Measurements from ENCODE around the gene TCF3. TPM values are rescaled to one million over a fixed set of nuclear protein-coding genes. Genes with fewer than 3 reads are reported as not detected.

TCF3 gene
- total and polyA plus RNA-seq, 2 experiments from 2014 or later: 76.7 to 125 TPM

DNA sequence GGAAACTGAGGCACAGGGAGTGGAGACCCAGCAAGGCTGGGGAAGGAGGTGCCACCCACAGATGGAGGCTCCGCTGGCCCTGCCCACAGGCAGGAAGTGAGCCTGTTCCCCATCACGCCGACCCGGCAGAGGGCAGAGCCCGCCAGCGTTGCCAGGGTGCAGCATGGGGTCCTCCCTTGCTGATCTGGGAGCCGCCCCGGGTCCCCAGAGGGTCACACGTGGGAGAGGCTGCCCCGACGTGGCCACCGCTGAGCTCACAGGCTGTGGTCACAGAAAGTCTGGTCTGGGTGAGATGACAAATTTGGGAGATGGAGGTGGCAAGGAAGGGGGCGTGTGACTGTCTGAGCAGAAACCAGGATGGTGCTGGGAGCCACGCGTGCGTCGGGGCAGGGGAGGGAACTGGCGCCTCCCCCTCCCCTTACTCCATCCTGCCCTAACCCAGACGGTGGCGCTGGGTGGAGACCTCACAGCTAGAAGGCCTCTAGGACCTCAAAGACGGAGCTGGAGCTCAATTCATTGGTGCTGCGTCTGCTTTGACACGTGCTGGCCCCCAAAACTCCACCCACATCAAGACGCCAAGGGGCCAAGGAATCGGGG is 92.0 kb downstream of the TCF3 start:
- no peaks in the 10 kb centered on the region for H3K36me3 ChIP-seq (replicated peaks; ENCODE audit: insufficient read depth, low read depth)
- peaks cover under 1% of the 10 kb centered on the region for H3K4me1 ChIP-seq (ENCODE audit: insufficient read depth)
- H3K9me2 ChIP-seq (replicated peaks; ENCODE audit: insufficient read depth): no peaks in the 10 kb centered on the region
- 89% methylated on average over 25 of the region's 25 CpGs for WGBS (ENCODE audit: low lambda C conversion rate, missing lambda C conversion rate)
- H4K20me1 ChIP-seq (ENCODE audit: insufficient read depth, poor library complexity, severe bottlenecking): peaks cover 87% of the 10 kb centered on the region
- H3K79me2 ChIP-seq: peaks cover 86% of the 10 kb centered on the region
- H3K4me3 ChIP-seq: no peak overlapping the region
- TF ChIP-seq EZH2 (IDR thresholded peaks at IDR 0.05; ENCODE audit: borderline replicate concordance) (no peak), CTCF (IDR thresholded peaks at IDR 0.05; ENCODE audit: poor library complexity) (no peak), EZH2phosphoT487 (IDR thresholded peaks at IDR 0.05; ENCODE audit: low read depth, severe bottlenecking, unreplicated experiment) (no peak)
- no peak overlapping the region for H3K4me2 ChIP-seq
- DNase-seq (ENCODE audit: low spot score): no peak
- no peak overlapping the region for H2AFZ ChIP-seq
- no peaks in the 10 kb centered on the region for H3K27me3 ChIP-seq
- no peaks in the 10 kb centered on the region for H3K9me3 ChIP-seq (ENCODE audit: low read depth)
- no peak overlapping the region for H3K27ac ChIP-seq

Small RNA genes lying within 50 kb of the gene (small RNA-seq; reads per million reads assigned to genes)
- not detected for gene AC005943.2
- not detected for gene RN7SL477P
- gene RNU6-1223P: not detected

Other genes starting within 250 kb of the TCF3 start
- gene DAZAP1, start 245.0 kb downstream of the TCF3 start, total RNA-seq: 42.4 and 46.8 TPM in 2 replicates
- 35.8 and 37.9 TPM in 2 replicates for gene DAZAP1, start 245.0 kb downstream of the TCF3 start, polyA plus RNA-seq
- gene RPS15, start 214.2 kb downstream of the TCF3 start, total RNA-seq: 1,556 and 1,885 TPM in 2 replicates
- 938 and 950 TPM in 2 replicates for gene RPS15, start 214.2 kb downstream of the TCF3 start, polyA plus RNA-seq
- gene APC2, start 202.5 kb downstream of the TCF3 start, total RNA-seq: 0.24 and 1.2 TPM in 2 replicates
- gene APC2, start 202.5 kb downstream of the TCF3 start, polyA plus RNA-seq: 0.36 and 0.40 TPM in 2 replicates
- gene C19orf25, start 173.4 kb downstream of the TCF3 start, total RNA-seq: 36.3 and 36.4 TPM in 2 replicates
- gene C19orf25, start 173.4 kb downstream of the TCF3 start, polyA plus RNA-seq: 43.6 and 65.0 TPM in 2 replicates
- 2.8 and 7.7 TPM in 2 replicates for gene PCSK4, start 162.3 kb downstream of the TCF3 start, total RNA-seq
- 9.6 and 16.2 TPM in 2 replicates for gene PCSK4, start 162.3 kb downstream of the TCF3 start, polyA plus RNA-seq
- gene REEP6, start 161.4 kb downstream of the TCF3 start, total RNA-seq: 80.8 and 88.9 TPM in 2 replicates
- gene REEP6, start 161.4 kb downstream of the TCF3 start, polyA plus RNA-seq: 179 and 218 TPM in 2 replicates
- gene ADAMTSL5, start 139.6 kb downstream of the TCF3 start, total RNA-seq: 8.3 and 11.2 TPM in 2 replicates
- 33.6 and 45.5 TPM in 2 replicates for gene ADAMTSL5, start 139.6 kb downstream of the TCF3 start, polyA plus RNA-seq
- not detected in 2 replicates for gene PLK5, start 128.5 kb downstream of the TCF3 start, total RNA-seq
- gene PLK5, start 128.5 kb downstream of the TCF3 start, polyA plus RNA-seq: 0.12 and 0.53 TPM in 2 replicates
- 38.7 and 45.6 TPM in 2 replicates for gene MEX3D, start 84.3 kb downstream of the TCF3 start, total RNA-seq
- 6.2 and 6.6 TPM in 2 replicates for gene MEX3D, start 84.3 kb downstream of the TCF3 start, polyA plus RNA-seq
- gene MBD3, start 59.8 kb downstream of the TCF3 start, total RNA-seq: 84.2 and 84.5 TPM in 2 replicates
- 56.3 and 66.6 TPM in 2 replicates for gene MBD3, start 59.8 kb downstream of the TCF3 start, polyA plus RNA-seq
- gene UQCR11, start 47.2 kb downstream of the TCF3 start, total RNA-seq: 56.6 and 57.6 TPM in 2 replicates
- 672 and 684 TPM in 2 replicates for gene UQCR11, start 47.2 kb downstream of the TCF3 start, polyA plus RNA-seq
- gene ONECUT3, start 100.9 kb upstream of the TCF3 start, total RNA-seq: 0.03 and 0.08 TPM in 2 replicates
- 0.06 and 0.09 TPM in 2 replicates for gene ONECUT3, start 100.9 kb upstream of the TCF3 start, polyA plus RNA-seq
- gene ATP8B3, start 159.7 kb upstream of the TCF3 start, total RNA-seq: 1.4 and 1.7 TPM in 2 replicates
- gene ATP8B3, start 159.7 kb upstream of the TCF3 start, polyA plus RNA-seq: 2.4 and 3.1 TPM in 2 replicates
- gene REXO1, start 195.9 kb upstream of the TCF3 start, total RNA-seq: 13.2 and 13.4 TPM in 2 replicates
- gene REXO1, start 195.9 kb upstream of the TCF3 start, polyA plus RNA-seq: 22.8 and 26.2 TPM in 2 replicates
- 3.4 and 6.4 TPM in 2 replicates for gene KLF16, start 211.0 kb upstream of the TCF3 start, total RNA-seq
- gene KLF16, start 211.0 kb upstream of the TCF3 start, polyA plus RNA-seq: 14.3 and 16.0 TPM in 2 replicates
- 62.5 and 77.5 TPM in 2 replicates for gene ABHD17A, start 232.9 kb upstream of the TCF3 start, total RNA-seq
- gene ABHD17A, start 232.9 kb upstream of the TCF3 start, polyA plus RNA-seq: 99.7 and 102 TPM in 2 replicates

All from hepatocyte (in vitro differentiated cells).